Measurements from ENCODE around the gene FNDC3B.

DNA sequence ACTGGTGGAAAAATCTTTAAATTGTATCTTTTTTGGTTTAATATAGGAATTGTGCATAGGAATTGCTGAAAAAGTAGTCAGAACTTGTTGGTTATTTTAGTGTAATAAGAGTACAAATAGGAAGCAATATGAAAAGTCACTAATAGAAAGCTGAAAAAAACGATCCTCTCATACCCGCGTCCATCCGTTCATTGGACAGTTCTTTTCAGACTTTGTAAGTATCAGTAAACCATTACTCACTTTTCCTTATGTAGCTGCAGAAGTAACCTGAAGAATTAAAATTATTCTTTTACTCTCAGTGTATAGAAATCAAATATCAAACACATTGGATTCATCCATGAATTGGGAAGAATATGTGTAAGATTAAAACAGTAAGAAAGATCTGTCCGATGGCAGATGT lies 4.4 kb downstream of the FNDC3B start:
- TF ChIP-seq, protein P1, sequence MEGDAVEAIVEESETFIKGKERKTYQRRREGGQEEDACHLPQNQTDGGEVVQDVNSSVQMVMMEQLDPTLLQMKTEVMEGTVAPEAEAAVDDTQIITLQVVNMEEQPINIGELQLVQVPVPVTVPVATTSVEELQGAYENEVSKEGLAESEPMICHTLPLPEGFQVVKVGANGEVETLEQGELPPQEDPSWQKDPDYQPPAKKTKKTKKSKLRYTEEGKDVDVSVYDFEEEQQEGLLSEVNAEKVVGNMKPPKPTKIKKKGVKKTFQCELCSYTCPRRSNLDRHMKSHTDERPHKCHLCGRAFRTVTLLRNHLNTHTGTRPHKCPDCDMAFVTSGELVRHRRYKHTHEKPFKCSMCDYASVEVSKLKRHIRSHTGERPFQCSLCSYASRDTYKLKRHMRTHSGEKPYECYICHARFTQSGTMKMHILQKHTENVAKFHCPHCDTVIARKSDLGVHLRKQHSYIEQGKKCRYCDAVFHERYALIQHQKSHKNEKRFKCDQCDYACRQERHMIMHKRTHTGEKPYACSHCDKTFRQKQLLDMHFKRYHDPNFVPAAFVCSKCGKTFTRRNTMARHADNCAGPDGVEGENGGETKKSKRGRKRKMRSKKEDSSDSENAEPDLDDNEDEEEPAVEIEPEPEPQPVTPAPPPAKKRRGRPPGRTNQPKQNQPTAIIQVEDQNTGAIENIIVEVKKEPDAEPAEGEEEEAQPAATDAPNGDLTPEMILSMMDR (IDR thresholded peaks at IDR 0.05; ENCODE audit: low read length), result no peak
- no peak for TF ChIP-seq EZH2phosphoT487 (IDR thresholded peaks at IDR 0.05; ENCODE audit: low read length)
